ENCODE results near the gene TPM4.

TPM4 gene

DNA sequence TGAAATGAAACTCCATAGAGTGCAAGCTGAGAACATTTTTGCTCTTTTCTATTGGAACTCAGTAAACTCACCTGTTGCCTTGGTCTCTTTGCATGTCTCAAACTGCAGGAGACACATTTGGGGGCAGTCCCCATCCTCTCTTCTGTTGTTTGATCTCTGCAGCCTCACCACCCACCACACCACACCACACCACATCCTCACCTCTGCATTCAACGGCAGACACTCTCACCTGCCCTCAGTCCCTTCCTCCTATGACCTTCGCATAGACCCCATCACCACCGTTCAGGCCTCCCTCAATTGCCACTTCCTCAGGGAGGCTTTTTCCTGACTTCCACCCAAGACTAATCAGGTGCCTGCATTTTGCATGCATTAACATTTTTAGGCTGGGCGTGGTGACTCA, 14.4 kb upstream of the TPM4 start:
- TF ChIP-seq, protein P1, sequence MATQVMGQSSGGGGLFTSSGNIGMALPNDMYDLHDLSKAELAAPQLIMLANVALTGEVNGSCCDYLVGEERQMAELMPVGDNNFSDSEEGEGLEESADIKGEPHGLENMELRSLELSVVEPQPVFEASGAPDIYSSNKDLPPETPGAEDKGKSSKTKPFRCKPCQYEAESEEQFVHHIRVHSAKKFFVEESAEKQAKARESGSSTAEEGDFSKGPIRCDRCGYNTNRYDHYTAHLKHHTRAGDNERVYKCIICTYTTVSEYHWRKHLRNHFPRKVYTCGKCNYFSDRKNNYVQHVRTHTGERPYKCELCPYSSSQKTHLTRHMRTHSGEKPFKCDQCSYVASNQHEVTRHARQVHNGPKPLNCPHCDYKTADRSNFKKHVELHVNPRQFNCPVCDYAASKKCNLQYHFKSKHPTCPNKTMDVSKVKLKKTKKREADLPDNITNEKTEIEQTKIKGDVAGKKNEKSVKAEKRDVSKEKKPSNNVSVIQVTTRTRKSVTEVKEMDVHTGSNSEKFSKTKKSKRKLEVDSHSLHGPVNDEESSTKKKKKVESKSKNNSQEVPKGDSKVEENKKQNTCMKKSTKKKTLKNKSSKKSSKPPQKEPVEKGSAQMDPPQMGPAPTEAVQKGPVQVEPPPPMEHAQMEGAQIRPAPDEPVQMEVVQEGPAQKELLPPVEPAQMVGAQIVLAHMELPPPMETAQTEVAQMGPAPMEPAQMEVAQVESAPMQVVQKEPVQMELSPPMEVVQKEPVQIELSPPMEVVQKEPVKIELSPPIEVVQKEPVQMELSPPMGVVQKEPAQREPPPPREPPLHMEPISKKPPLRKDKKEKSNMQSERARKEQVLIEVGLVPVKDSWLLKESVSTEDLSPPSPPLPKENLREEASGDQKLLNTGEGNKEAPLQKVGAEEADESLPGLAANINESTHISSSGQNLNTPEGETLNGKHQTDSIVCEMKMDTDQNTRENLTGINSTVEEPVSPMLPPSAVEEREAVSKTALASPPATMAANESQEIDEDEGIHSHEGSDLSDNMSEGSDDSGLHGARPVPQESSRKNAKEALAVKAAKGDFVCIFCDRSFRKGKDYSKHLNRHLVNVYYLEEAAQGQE (IDR thresholded peaks at IDR 0.05; ENCODE audit: insufficient read depth in 1 of 2, low read depth in 2 of 2, low read length in 2 of 2): no peak
- TF ChIP-seq SIN3A (IDR thresholded peaks at IDR 0.05; ENCODE audit: borderline replicate concordance, insufficient read depth, low read length) (no peak), TAF1 (IDR thresholded peaks at IDR 0.05; ENCODE audit: borderline replicate concordance, insufficient read depth, low read length) (no peak), POLR2AphosphoS5 (IDR thresholded peaks at IDR 0.05; ENCODE audit: low read depth, low read length) (no peak), FOXP2 (optimal IDR thresholded peaks at IDR 0.05; ENCODE audit: borderline replicate concordance, extremely low read depth, extremely low read length, insufficient read depth) (no peak)

DNA sequence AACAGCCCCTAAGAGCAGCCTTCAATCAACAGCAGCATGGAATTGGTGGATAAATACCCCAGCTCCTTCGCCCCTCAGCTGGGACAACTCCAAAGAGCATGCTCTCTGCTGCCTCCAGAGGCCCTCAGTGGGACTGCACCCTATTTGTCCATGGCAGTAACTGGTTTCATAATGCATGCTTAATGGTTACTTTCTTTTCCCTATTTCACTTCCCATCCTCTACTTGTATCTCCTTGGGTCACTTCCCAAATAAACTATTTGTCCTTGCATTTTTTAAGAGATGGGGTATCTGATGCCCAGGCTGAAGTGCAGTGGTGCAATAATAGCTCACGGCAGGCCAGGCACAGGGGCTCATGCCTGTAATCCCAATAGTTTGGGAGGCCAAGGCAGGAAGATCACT, 13.5 kb upstream of the TPM4 start:
- TF ChIP-seq, protein P1 (IDR thresholded peaks at IDR 0.05; ENCODE audit: insufficient read depth in 1 of 2, low read depth in 2 of 2, low read length in 2 of 2): no peak
- TF ChIP-seq FOXP2 (optimal IDR thresholded peaks at IDR 0.05; ENCODE audit: borderline replicate concordance, extremely low read depth, extremely low read length, insufficient read depth): no peak
- no peak for TF ChIP-seq POLR2AphosphoS5 (IDR thresholded peaks at IDR 0.05; ENCODE audit: low read depth, low read length)
- TF ChIP-seq TAF1 (IDR thresholded peaks at IDR 0.05; ENCODE audit: borderline replicate concordance, insufficient read depth, low read length): no peak

DNA sequence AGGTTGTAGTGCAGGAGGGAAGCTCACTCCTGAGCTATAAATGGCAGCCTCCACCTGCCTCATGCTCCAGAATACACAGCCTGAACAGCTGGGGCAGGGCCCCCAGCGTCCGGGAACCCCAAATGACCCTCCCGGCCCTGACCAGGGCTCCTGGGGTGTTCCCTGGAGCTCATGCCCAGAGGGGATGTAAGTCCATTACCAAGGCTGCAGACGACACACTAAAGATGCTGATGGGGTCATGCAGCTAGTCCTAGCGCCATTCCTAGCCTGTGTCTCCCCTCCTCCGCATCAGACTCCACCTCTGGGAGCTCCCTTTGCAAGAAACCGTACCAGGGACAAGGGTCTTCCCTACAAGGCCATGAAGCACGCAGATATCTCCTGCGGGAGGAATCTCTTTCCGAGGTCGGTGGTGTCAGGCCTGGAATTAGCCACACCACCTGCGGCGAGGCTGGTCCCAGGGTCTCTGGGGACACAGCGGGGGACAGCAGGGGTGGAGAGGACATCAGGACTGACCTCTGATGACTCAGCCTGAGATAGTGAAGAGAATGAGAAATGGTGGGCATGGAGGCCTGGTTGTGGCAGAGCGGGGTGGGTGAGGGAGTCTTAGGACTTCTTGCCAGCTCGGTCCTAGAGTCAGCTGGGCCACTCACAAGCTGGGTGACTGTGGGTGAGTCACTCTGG, 11.9 kb upstream of the TPM4 start:
- TF ChIP-seq POLR2AphosphoS5 (IDR thresholded peaks at IDR 0.05; ENCODE audit: low read depth, low read length): no peak
- TF ChIP-seq SIN3A (IDR thresholded peaks at IDR 0.05; ENCODE audit: borderline replicate concordance, insufficient read depth, low read length): no peak
- no peak for TF ChIP-seq TAF1 (IDR thresholded peaks at IDR 0.05; ENCODE audit: borderline replicate concordance, insufficient read depth, low read length)
- TF ChIP-seq FOXP2 (optimal IDR thresholded peaks at IDR 0.05; ENCODE audit: borderline replicate concordance, extremely low read depth, extremely low read length, insufficient read depth): no peak
- TF ChIP-seq, protein P1 (IDR thresholded peaks at IDR 0.05; ENCODE audit: insufficient read depth in 1 of 2, low read depth in 2 of 2, low read length in 2 of 2): no peak

DNA sequence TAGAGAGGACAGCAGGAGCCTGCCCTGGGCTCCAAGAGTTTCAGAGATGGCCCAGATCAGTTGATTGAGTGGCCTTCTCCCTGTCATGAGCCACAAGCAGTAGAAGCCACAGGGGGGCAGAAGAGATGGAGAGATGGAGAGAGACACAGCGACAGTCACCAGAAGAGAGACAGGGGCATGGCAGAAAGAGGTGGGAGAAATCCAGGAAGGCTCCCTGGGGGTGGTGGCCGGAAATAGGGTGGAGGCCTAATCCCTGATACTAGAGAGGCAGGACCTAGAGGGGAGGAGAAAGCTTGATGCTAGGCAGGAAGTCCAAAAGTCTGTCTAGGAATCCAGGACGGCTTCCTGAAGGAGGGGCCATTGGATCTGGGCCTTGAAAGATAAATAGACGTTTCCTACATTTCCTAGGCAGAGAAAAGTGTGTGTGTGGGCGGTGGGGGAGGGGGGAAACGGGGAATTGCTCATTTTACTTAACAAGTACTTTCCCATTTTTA, 9.6 kb upstream of the TPM4 start:
- TF ChIP-seq, protein P1 (IDR thresholded peaks at IDR 0.05; ENCODE audit: insufficient read depth in 1 of 2, low read depth in 2 of 2, low read length in 2 of 2): no peak; a peak in 1 of 4 replicates
- no peak for TF ChIP-seq SIN3A (IDR thresholded peaks at IDR 0.05; ENCODE audit: borderline replicate concordance, insufficient read depth, low read length)

All from PFSK-1 (cell line).